ENCODE results near the gene GPR152. TPM values are rescaled to one million over a fixed set of nuclear protein-coding genes. Genes with fewer than 3 reads are reported as not detected.
A peak's percentile ranks its signal among the peaks of the same experiment; 100 is the strongest.

Gene GPR152
- total and polyA plus RNA-seq, 2 of the 8 experiments (the other 6 are each of a cell fraction or from before 2014, with no cell fraction given), result not detected

GRCh38 chr11:67463680-67464410, 11.3 kb upstream of the GPR152 start:
- H2BK12ac ChIP-seq (ENCODE audit: low read depth, low read length), result peak overlapping the region; percentile 75; the same call in 1 of the 2 replicates
- CTCF ChIA-PET (ENCODE audit: partially characterized antibody), result interaction anchor here (0.9 to 1.0 kb wide), 2 partner anchors 21 to 153 kb away, joined by 3 read pairs; partner anchors contain the start of gene CORO1B
- peaks cover 2% of the 10 kb centered on the region for H3K79me1 ChIP-seq (ENCODE audit: low read depth, low read length)
- H3K9ac ChIP-seq (replicated peaks in 1 of 4; ENCODE audit: extremely low read depth in 1 of 4, low read depth in 3 of 4, low read length in 3 of 4), result no peak overlapping the region; a peak in 2 of 7 replicates
- H4K20me1 ChIP-seq (replicated peaks in 1 of 2; ENCODE audit: control insufficient read depth in 1 of 2, insufficient read depth in 2 of 2, low read length in 2 of 2), result peaks cover 0 to 3% of the 10 kb centered on the region in 2 experiments
- no peak overlapping the region for H4K5ac ChIP-seq (ENCODE audit: insufficient read length, low read depth, low read length)
- DNase-seq (ENCODE audit: low read depth in 1 of 2, low spot score in 2 of 2) (no peak), FAIRE-seq (no peak)
- no peak overlapping the region; the same call in 1 of the 2 replicates for H3K18ac ChIP-seq (ENCODE audit: extremely low read depth, low read length)
- H3K36me3 ChIP-seq (ENCODE audit: control insufficient read depth in 2 of 4, insufficient read depth in 4 of 4, low read length in 3 of 4), result no peaks in the 10 kb centered on the region
- H4K8ac ChIP-seq (ENCODE audit: extremely low read depth, insufficient read depth, low read length), result peak overlapping the region; percentile 95
- H3K23me2 ChIP-seq (ENCODE audit: low read depth, low read length), result peaks cover 6% of the 10 kb centered on the region
- no peak overlapping the region for H2AFZ ChIP-seq (ENCODE audit: low read length)
- H4K91ac ChIP-seq (replicated peaks; ENCODE audit: insufficient read length, low read length), result peak overlapping the region; percentile 45
- H3K27me3 ChIP-seq (replicated peaks in 1 of 4; ENCODE audit: control insufficient read depth in 3 of 4, extremely low read depth in 1 of 4, insufficient read depth in 3 of 4, low read length in 3 of 4), result no peaks in the 10 kb centered on the region
- H2BK15ac ChIP-seq (ENCODE audit: low read length), result peak overlapping the region; percentile 72; the same call in 1 of the 2 replicates
- H3K4me1 ChIP-seq (replicated peaks in 1 of 4; ENCODE audit: control insufficient read depth in 3 of 4, insufficient read depth in 4 of 4, low read length in 3 of 4), result peaks cover 2 to 14% (median 6%) of the 10 kb centered on the region in 4 experiments; a peak in 6 of 7 replicates
- no peak overlapping the region for H2BK20ac ChIP-seq (ENCODE audit: low read length)
- no peak overlapping the region for H3K56ac ChIP-seq (replicated peaks; ENCODE audit: insufficient read length, low read depth, low read length)
- 92% methylated on average over 19 of the region's 20 CpGs; no CpG with 5 or more reads in 1 of the 2 experiments for WGBS, 2 experiments (ENCODE audit: extremely low coverage in 1 of 2, insufficient coverage in 1 of 2, insufficient read length in 1 of 2, insufficient replicate concordance in 2 of 2, low coverage in 1 of 2, low lambda C conversion rate in 2 of 2, missing lambda C conversion rate in 1 of 2)
- H3K4ac ChIP-seq (replicated peaks; ENCODE audit: insufficient read length, low read depth, low read length), result peak overlapping the region; percentile 67
- peak overlapping the region in 1 of 4 experiments; percentile 91; a peak in 2 of 8 replicates for H3K4me3 ChIP-seq (ENCODE audit: extremely low read depth in 1 of 4, insufficient read depth in 2 of 4, low read depth in 3 of 4, low read length in 4 of 4)
- H3K4me2 ChIP-seq (ENCODE audit: insufficient read depth in 1 of 2, low read depth in 2 of 2, low read length in 2 of 2), result peak overlapping the region; percentile 69 to 70; a peak in 3 of 4 replicates
- no peak for TF ChIP-seq SRF (IDR thresholded peaks at IDR 0.05; ENCODE audit: low read depth, low read length)
- no peak for TF ChIP-seq POLR2A (IDR thresholded peaks at IDR 0.05; ENCODE audit: control extremely low read depth in 1 of 2, low read depth in 2 of 2, low read length in 2 of 2)
- no peak for TF ChIP-seq CTBP2 (IDR thresholded peaks at IDR 0.05; ENCODE audit: borderline replicate concordance, insufficient read depth, insufficient read length, low read length)
- no peak for TF ChIP-seq KDM5A (IDR thresholded peaks at IDR 0.05; ENCODE audit: low read length)
- no peak overlapping the region for H3K27ac ChIP-seq (ENCODE audit: low read depth, low read length)
- no peak overlapping the region for H2BK120ac ChIP-seq (replicated peaks; ENCODE audit: low read depth, low read length)
- peaks cover 0 to 3% of the 10 kb centered on the region in 2 experiments; a peak in 2 of 4 replicates for H3K79me2 ChIP-seq (ENCODE audit: control insufficient read depth in 1 of 2, insufficient read depth in 2 of 2, low read length in 2 of 2)
- H3K14ac ChIP-seq (ENCODE audit: insufficient read length), result no peak overlapping the region
- no peak overlapping the region for H3K23ac ChIP-seq (ENCODE audit: insufficient read length)
- peak overlapping the region; percentile 35; the same call in 1 of the 2 replicates for H2BK5ac ChIP-seq (ENCODE audit: low read depth, low read length)
- no peaks in the 10 kb centered on the region for H3K9me3 ChIP-seq (ENCODE audit: insufficient read depth in 2 of 2, low read depth in 1 of 2, low read length in 1 of 2)
- H2AK5ac ChIP-seq (ENCODE audit: low read depth, low read length), result peak overlapping the region; percentile 60; the same call in 1 of the 2 replicates
- POLR2A ChIA-PET (ENCODE audit: partially characterized antibody), result interaction anchor here (1.0 kb wide), 1 partner anchor 24 kb away, joined by 4 read pairs; no protein-coding TSS in a partner anchor

Data from H1 (cell line).